HEK293 (cell line): ENCODE data around the gene PTGES2.

ENCODE experiments used
- CTCF ChIA-PET: fragments of 350-600 bp; formaldehyde crosslinking; extraction: SDS; loops from one replicate; lab custom pipeline; 2021; ENCODE audit warnings: antibody characterized with exemption; lab: Yijun Ruan, JAX
- POLR2A ChIA-PET: fragments of 300-600 bp; formaldehyde crosslinking; extraction: SDS; loops from one replicate; lab custom pipeline; 2020; ENCODE audit warnings: antibody characterized with exemption, inconsistent platforms; lab: Yijun Ruan, JAX
- H3K27ac ChIP-seq: fragments of 200-500 bp; sonication (Bioruptor generic); 2 replicates; pipeline ENCODE4 v1.5.1; 2014; ENCODE audit warnings: low read depth, low read length, control low read depth, inconsistent platforms; ENCODE audit errors: extremely low read depth
- H3K36me3 ChIP-seq, 2 experiments: fragments of 200-500 bp in 1 of 2; sonication (Bioruptor generic) in 1 of 2; 1 replicate in 1 of 2; 2 replicates in 1 of 2; pipeline ENCODE4 v1.5.1; 2014 to 2017; ENCODE audit warnings: inconsistent platforms in 2 of 2, low read length in 2 of 2; ENCODE audit not compliant: control insufficient read depth in 2 of 2, insufficient read depth in 1 of 2
- H3K4me1 ChIP-seq: fragments of 200-500 bp; sonication (Bioruptor generic); 2 replicates; pipeline ENCODE4 v1.5.1; 2014; ENCODE audit warnings: mild to moderate bottlenecking, low read length, inconsistent platforms; ENCODE audit not compliant: control insufficient read depth, insufficient read depth
- H3K4me3 ChIP-seq: 2 replicates; pipeline ENCODE4 v1.5.1; 2011; ENCODE audit warnings: low read depth, mild to moderate bottlenecking, control low read depth, low read length, moderate library complexity
- H3K9me3 ChIP-seq: fragments of 200-500 bp; sonication (Bioruptor generic); 2 replicates; pipeline ENCODE4 v1.5.1; 2014; ENCODE audit warnings: low read depth, low read length, inconsistent platforms; ENCODE audit not compliant: control insufficient read depth, insufficient read depth
- GLIS1 ChIP-seq: fragments of 450-650 bp; formaldehyde crosslinking; IDR thresholded peaks from 2 replicates; pipeline ENCODE4 v1.5.1; 2016; ENCODE audit warnings: missing biosample characterization, missing genetic modification characterization
- SCRT2 ChIP-seq: fragments of 450-650 bp; formaldehyde crosslinking; IDR thresholded peaks from 2 replicates; pipeline ENCODE4 v1.5.1; 2016; ENCODE audit warnings: missing biosample characterization, missing genetic modification characterization
- TRIM28 ChIP-seq: IDR thresholded peaks from 2 replicates; pipeline ENCODE4 v1.6.1; 2011; ENCODE audit warnings: low read length, control low read depth, borderline replicate concordance
- ZIC2 ChIP-seq: fragments of 450-650 bp; formaldehyde crosslinking; IDR thresholded peaks from 2 replicates; pipeline ENCODE4 v1.5.1; 2016; ENCODE audit warnings: missing biosample characterization, missing genetic modification characterization
- ZNF112 ChIP-seq: fragments of 450-650 bp; formaldehyde crosslinking; IDR thresholded peaks from 2 replicates; pipeline ENCODE4 v1.5.0; 2017; ENCODE audit warnings: missing biosample characterization, missing genetic modification characterization
- ZNF114 ChIP-seq: fragments of 450-650 bp; formaldehyde crosslinking; IDR thresholded peaks from 2 replicates; pipeline ENCODE4 v1.5.0; 2017; ENCODE audit warnings: missing biosample characterization, missing genetic modification characterization
- ZNF140 ChIP-seq: fragments of 450-650 bp; formaldehyde crosslinking; IDR thresholded peaks from 2 replicates; pipeline ENCODE4 v1.5.1; 2016; ENCODE audit warnings: missing biosample characterization, missing genetic modification characterization
- ZNF16 ChIP-seq: fragments of 450-650 bp; formaldehyde crosslinking; IDR thresholded peaks from 2 replicates; pipeline ENCODE4 v1.5.1; 2016; ENCODE audit warnings: low read depth, missing biosample characterization, missing genetic modification characterization
- ZNF19 ChIP-seq: fragments of 450-650 bp; formaldehyde crosslinking; IDR thresholded peaks from 2 replicates; pipeline ENCODE4; 2016; ENCODE audit warnings: missing biosample characterization, missing genetic modification characterization, low read depth
- ZNF266 ChIP-seq: fragments of 450-650 bp; formaldehyde crosslinking; IDR thresholded peaks from 2 replicates; pipeline ENCODE4 v1.5.1; 2016; ENCODE audit warnings: missing biosample characterization, missing genetic modification characterization, low read depth
- ZNF274 ChIP-seq, 2 experiments: fragments of 200-500 bp in 1 of 2; fragments of 450-650 bp in 1 of 2; sonication (Bioruptor generic) in 1 of 2; formaldehyde crosslinking in 1 of 2; IDR thresholded peaks; 2 replicates each; pipeline versions ENCODE4 v1.5.1 to v1.6.1; 2014 to 2016; ENCODE audit warnings: borderline replicate concordance in 1 of 2, inconsistent platforms in 1 of 2, low read length in 1 of 2, missing biosample characterization in 1 of 2, missing genetic modification characterization in 1 of 2
- ZNF302 ChIP-seq: fragments of 450-650 bp; formaldehyde crosslinking; IDR thresholded peaks from 2 replicates; pipeline ENCODE4 v1.5.1; 2016; ENCODE audit warnings: missing biosample characterization, missing genetic modification characterization, low read depth
- ZNF366 ChIP-seq: fragments of 450-650 bp; formaldehyde crosslinking; conservative IDR thresholded peaks from 2 replicates; pipeline ENCODE4 v1.5.1; 2016; ENCODE audit warnings: missing biosample characterization, missing genetic modification characterization
- ZNF560 ChIP-seq: fragments of 450-650 bp; formaldehyde crosslinking; IDR thresholded peaks from 2 replicates; pipeline ENCODE4 v1.5.1; 2017; ENCODE audit warnings: missing biosample characterization, missing genetic modification characterization, borderline replicate concordance
- ZNF623 ChIP-seq: fragments of 450-650 bp; formaldehyde crosslinking; IDR thresholded peaks from 2 replicates; pipeline ENCODE4 v1.5.1; 2016; ENCODE audit warnings: missing biosample characterization, missing genetic modification characterization
- ZNF768 ChIP-seq: fragments of 450-650 bp; formaldehyde crosslinking; IDR thresholded peaks from 2 replicates; pipeline ENCODE4 v1.5.1; 2018; ENCODE audit warnings: missing biosample characterization, mild to moderate bottlenecking, missing genetic modification characterization
- ZNF830 ChIP-seq: fragments of 450-650 bp; IDR thresholded peaks from 2 replicates; pipeline ENCODE4 v1.5.0; 2018; ENCODE audit warnings: missing biosample characterization, missing genetic modification characterization, low read depth, mild to moderate bottlenecking, moderate library complexity
- ZSCAN16 ChIP-seq: fragments of 450-650 bp; formaldehyde crosslinking; IDR thresholded peaks from 2 replicates; pipeline ENCODE4 v1.5.1; 2016; ENCODE audit warnings: missing biosample characterization, missing genetic modification characterization
- TF ChIP-seq, protein P1 (sequence below): fragments of 450-650 bp; formaldehyde crosslinking; IDR thresholded peaks from 2 replicates; pipeline ENCODE4 v1.5.1; 2016; ENCODE audit warnings: missing biosample characterization, missing genetic modification characterization
- TF ChIP-seq, protein P2 (sequence below): fragments of 450-650 bp; IDR thresholded peaks from 2 replicates; pipeline ENCODE4 v1.5.1; 2018; ENCODE audit warnings: missing biosample characterization, missing genetic modification characterization
- TF ChIP-seq, protein P3 (sequence below): fragments of 450-650 bp; formaldehyde crosslinking; IDR thresholded peaks from 2 replicates; pipeline ENCODE4 v1.5.1; 2016; ENCODE audit warnings: missing biosample characterization, missing genetic modification characterization
- TF ChIP-seq, protein P4 (sequence below): fragments of 450-650 bp; formaldehyde crosslinking; optimal IDR thresholded peaks from 2 replicates; pipeline ENCODE3; 2016; ENCODE audit warnings: missing biosample characterization, mild to moderate bottlenecking, missing genetic modification characterization
- TF ChIP-seq, protein P5 (sequence below): fragments of 450-650 bp; formaldehyde crosslinking; IDR thresholded peaks from 2 replicates; pipeline ENCODE4 v1.5.1; 2016; ENCODE audit warnings: missing biosample characterization, missing genetic modification characterization

The PTGES2 gene

DNA sequence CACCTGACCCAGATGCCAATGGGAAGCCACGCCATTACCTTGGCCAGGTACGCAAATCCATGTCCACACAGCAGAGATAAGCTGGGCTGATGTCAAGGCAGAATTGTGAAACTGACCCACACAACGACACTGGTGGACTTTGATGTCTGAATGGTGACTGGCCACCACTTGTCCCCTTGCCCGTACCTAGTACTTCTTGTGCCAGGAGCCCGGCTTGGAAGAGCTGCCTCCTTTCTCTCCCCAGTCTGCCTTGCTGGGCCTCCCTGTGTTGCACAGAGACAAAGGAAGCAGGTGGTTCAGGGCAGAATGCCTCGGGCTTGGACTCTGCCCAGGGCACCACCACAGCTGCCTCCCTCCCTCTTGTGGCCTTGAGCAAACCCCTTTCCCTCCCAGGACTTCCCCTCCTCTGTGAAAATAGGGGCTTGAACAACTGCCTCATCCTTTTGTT lies 23.3 kb downstream of the PTGES2 start:
- ChIA-PET CTCF (interaction anchor here (0.7 to 8.0 kb wide), 4 partner anchors 10 to 163 kb away, joined by 3 to 88 read pairs (median 4); no protein-coding TSS in a partner anchor), POLR2A (interaction anchor here (0.8 kb wide), 1 partner anchor 10 kb away, joined by 3 read pairs; no protein-coding TSS in a partner anchor)
- no peaks in the 10 kb centered on the region for H3K4me1 ChIP-seq
- no peak for TF ChIP-seq ZNF560 (tag by site-specific recombination)
- TF ChIP-seq ZNF274 (IDR thresholded peaks at IDR 0.05; ENCODE audit: low read length) = no peak
- TF ChIP-seq ZNF274 (tag by site-specific recombination; IDR thresholded peaks at IDR 0.05; ENCODE audit: borderline replicate concordance) = no peak
- TF ChIP-seq ZSCAN16 (tag by site-specific recombination) = no peak
- no peak for TF ChIP-seq ZNF114 (tag by site-specific recombination)
- TF ChIP-seq TRIM28 = no peak
- TF ChIP-seq ZNF16 (tag by site-specific recombination) = no peak
- no peak for TF ChIP-seq ZNF830 (tag by site-specific recombination)
- TF ChIP-seq ZNF366 (tag by site-specific recombination) = no peak
- TF ChIP-seq, protein P1, sequence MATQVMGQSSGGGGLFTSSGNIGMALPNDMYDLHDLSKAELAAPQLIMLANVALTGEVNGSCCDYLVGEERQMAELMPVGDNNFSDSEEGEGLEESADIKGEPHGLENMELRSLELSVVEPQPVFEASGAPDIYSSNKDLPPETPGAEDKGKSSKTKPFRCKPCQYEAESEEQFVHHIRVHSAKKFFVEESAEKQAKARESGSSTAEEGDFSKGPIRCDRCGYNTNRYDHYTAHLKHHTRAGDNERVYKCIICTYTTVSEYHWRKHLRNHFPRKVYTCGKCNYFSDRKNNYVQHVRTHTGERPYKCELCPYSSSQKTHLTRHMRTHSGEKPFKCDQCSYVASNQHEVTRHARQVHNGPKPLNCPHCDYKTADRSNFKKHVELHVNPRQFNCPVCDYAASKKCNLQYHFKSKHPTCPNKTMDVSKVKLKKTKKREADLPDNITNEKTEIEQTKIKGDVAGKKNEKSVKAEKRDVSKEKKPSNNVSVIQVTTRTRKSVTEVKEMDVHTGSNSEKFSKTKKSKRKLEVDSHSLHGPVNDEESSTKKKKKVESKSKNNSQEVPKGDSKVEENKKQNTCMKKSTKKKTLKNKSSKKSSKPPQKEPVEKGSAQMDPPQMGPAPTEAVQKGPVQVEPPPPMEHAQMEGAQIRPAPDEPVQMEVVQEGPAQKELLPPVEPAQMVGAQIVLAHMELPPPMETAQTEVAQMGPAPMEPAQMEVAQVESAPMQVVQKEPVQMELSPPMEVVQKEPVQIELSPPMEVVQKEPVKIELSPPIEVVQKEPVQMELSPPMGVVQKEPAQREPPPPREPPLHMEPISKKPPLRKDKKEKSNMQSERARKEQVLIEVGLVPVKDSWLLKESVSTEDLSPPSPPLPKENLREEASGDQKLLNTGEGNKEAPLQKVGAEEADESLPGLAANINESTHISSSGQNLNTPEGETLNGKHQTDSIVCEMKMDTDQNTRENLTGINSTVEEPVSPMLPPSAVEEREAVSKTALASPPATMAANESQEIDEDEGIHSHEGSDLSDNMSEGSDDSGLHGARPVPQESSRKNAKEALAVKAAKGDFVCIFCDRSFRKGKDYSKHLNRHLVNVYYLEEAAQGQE (tag by site-specific recombination) = no peak
- no peak for TF ChIP-seq ZNF19 (tag by site-specific recombination)
- TF ChIP-seq ZNF266 (tag by site-specific recombination) = no peak
- TF ChIP-seq, protein P2, sequence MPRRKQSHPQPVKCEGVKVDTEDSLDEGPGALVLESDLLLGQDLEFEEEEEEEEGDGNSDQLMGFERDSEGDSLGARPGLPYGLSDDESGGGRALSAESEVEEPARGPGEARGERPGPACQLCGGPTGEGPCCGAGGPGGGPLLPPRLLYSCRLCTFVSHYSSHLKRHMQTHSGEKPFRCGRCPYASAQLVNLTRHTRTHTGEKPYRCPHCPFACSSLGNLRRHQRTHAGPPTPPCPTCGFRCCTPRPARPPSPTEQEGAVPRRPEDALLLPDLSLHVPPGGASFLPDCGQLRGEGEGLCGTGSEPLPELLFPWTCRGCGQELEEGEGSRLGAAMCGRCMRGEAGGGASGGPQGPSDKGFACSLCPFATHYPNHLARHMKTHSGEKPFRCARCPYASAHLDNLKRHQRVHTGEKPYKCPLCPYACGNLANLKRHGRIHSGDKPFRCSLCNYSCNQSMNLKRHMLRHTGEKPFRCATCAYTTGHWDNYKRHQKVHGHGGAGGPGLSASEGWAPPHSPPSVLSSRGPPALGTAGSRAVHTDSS (tag by site-specific recombination) = no peak
- TF ChIP-seq ZNF140 (tag by site-specific recombination) = no peak
- TF ChIP-seq, protein P3, sequence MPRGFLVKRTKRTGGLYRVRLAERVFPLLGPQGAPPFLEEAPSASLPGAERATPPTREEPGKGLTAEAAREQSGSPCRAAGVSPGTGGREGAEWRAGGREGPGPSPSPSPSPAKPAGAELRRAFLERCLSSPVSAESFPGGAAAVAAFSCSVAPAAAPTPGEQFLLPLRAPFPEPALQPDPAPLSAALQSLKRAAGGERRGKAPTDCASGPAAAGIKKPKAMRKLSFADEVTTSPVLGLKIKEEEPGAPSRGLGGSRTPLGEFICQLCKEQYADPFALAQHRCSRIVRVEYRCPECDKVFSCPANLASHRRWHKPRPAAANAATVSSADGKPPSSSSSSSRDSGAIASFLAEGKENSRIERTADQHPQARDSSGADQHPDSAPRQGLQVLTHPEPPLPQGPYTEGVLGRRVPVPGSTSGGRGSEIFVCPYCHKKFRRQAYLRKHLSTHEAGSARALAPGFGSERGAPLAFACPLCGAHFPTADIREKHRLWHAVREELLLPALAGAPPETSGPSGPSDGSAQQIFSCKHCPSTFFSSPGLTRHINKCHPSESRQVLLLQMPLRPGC (tag by site-specific recombination) = no peak
- TF ChIP-seq ZNF623 (tag by site-specific recombination) = no peak
- TF ChIP-seq ZNF302 = no peak
- no peak for TF ChIP-seq ZNF112
- TF ChIP-seq ZIC2 (tag by site-specific recombination) = no peak
- TF ChIP-seq ZNF768 (tag by site-specific recombination) = no peak
- H3K4me3 ChIP-seq = no peak overlapping the region
- peaks cover 0 to 75% of the 10 kb centered on the region in 2 experiments; a peak in 2 of 3 replicates for H3K36me3 ChIP-seq
- H3K9me3 ChIP-seq = no peaks in the 10 kb centered on the region
- no peak overlapping the region for H3K27ac ChIP-seq

DNA sequence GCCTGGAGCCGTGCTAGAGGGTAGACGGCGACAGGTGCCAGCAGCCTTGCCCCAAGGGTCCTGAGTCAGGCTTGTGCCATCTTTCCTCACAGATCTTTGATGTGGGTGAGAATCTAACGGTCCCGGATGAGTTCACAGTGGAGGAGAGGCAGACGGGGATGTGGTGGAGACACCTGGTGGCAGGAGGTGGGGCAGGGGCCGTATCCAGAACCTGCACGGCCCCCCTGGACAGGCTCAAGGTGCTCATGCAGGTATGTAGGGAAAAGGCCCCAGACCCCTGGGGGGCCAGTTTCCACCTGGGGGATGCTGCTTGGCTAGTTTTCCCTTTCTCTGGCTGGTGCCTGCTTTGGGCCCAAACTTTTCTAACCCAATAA lies 24.0 kb downstream of the PTGES2 start:
- ChIA-PET POLR2A (no interaction called here), CTCF (interaction anchor here (0.7 to 8.0 kb wide), 2 partner anchors 9 to 13 kb away, joined by 3 to 88 read pairs; no protein-coding TSS in a partner anchor)
- Histone ChIP-seq H3K9me3 (no peaks in the 10 kb centered on the region), H3K36me3 (peaks cover 0 to 72% of the 10 kb centered on the region in 2 experiments; a peak in 2 of 3 replicates), H3K27ac (no peak overlapping the region), H3K4me1 (no peaks in the 10 kb centered on the region), H3K4me3 (no peak overlapping the region)
- TF ChIP-seq GLIS1 (tag by site-specific recombination) (0 out of 2 replicates have a peak, but pooled peaks have one; percentile 20), SCRT2 (peak; percentile 53)
- TF ChIP-seq, protein P4, sequence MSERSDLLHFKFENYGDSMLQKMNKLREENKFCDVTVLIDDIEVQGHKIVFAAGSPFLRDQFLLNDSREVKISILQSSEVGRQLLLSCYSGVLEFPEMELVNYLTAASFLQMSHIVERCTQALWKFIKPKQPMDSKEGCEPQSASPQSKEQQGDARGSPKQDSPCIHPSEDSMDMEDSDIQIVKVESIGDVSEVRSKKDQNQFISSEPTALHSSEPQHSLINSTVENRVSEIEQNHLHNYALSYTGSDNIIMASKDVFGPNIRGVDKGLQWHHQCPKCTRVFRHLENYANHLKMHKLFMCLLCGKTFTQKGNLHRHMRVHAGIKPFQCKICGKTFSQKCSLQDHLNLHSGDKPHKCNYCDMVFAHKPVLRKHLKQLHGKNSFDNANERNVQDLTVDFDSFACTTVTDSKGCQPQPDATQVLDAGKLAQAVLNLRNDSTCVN = no peak
- TF ChIP-seq, protein P5, sequence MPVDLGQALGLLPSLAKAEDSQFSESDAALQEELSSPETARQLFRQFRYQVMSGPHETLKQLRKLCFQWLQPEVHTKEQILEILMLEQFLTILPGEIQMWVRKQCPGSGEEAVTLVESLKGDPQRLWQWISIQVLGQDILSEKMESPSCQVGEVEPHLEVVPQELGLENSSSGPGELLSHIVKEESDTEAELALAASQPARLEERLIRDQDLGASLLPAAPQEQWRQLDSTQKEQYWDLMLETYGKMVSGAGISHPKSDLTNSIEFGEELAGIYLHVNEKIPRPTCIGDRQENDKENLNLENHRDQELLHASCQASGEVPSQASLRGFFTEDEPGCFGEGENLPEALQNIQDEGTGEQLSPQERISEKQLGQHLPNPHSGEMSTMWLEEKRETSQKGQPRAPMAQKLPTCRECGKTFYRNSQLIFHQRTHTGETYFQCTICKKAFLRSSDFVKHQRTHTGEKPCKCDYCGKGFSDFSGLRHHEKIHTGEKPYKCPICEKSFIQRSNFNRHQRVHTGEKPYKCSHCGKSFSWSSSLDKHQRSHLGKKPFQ (tag by site-specific recombination) = no peak
